GM21717 (cell line): ENCODE results near the gene FCN2.

Experiments used
- ATAC-seq: cut with Tn5 transposase; IDR thresholded peaks from one replicate; pipeline ENCODE4 v1.9.1; 2021; ENCODE audit warnings: mild to moderate bottlenecking, moderate library complexity; ENCODE audit not compliant: unreplicated experiment

The FCN2 gene

GRCh38 chr9:134880484-134881312, at the start of gene FCN2:
Gene FCN2 (plus strand): TSS chr9:134880810. CDS start chr9:134880822, 12 bp downstream.
- ATAC-seq: no peak

- ATAC-seq: no peak
These were observed 49.5 kb upstream of the FCN2 start for GRCh38 chr9:134830926-134831720.

DNA sequence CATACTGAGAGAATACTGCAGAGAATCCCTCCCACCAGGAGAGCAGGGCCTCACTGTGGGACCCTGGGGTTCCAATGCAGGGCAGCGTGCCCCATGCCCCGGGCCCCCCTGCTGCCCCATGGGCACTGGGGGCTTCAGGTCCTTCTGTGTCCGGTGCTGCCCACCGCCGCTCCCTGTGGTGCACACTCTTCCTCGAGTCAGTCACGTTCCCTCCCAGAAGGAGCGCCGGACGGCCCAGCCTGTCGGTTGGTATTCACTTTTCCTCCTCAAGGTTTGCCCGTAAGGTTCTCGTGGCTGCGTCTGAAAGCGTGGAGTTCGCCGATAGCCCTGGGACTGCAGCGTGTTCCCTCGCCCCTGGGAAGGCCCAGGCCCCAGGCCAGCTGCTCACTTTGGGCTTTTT, 48.1 kb upstream of the FCN2 start:
- no peak for ATAC-seq

- no peak for ATAC-seq
These were observed 47.2 kb upstream of the FCN2 start for GRCh38 chr9:134833294-134833880.

DNA sequence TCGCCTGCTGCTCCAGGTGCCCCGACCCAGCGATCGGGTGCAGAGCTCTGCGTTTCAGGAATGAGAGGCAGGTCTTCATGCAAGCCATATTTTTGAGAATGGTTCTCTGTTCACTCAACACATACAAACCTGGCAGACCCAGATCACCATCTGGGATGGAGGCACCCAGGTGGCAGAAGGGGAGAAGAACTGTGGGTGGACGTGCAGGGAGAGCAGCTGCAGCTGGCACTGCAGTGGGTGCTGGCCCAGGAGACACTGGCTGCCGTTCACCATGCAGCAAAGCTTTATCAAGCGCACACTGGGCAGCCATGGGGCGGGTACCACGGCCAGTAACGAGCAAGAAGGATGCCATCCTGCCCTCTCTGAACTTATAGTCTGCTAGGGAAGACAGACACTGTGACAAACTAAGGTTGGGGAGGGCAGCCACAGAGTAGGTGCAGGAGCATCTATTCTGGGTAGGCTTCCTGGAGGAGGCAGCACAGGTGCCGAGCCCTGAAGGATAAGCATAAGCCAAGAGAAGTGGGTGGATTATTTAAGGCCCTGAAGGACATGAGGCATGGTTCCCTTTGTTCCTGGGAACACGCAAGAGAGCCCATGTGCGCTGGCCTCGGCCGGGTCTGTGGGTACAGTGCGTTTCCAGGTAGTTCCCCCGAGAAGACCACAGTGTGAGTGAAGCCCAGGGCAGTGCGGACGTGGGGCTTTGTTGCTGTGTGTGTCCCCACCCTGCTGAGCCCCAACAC, 46.2 kb upstream of the FCN2 start:
- no peak for ATAC-seq

DNA sequence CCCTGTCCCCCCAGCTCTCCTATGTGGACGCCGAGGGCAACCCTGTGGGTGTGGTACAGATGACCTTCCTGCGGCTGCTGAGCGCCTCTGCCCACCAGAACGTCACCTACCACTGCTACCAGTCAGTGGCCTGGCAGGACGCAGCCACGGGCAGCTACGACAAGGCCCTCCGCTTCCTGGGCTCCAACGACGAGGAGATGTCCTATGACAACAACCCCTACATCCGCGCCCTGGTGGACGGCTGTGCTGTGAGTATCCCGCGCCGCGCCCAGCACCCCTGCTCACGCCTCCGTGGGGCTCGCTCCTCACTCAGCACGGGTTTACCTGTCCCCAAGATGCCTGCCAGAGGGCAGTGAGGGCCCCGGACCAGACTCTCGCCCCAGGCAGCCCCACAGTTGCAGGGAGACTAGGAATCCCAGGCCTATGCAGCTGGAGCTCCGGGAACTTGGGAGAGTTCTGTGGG, 45.6 kb upstream of the FCN2 start:
- no peak for ATAC-seq

DNA sequence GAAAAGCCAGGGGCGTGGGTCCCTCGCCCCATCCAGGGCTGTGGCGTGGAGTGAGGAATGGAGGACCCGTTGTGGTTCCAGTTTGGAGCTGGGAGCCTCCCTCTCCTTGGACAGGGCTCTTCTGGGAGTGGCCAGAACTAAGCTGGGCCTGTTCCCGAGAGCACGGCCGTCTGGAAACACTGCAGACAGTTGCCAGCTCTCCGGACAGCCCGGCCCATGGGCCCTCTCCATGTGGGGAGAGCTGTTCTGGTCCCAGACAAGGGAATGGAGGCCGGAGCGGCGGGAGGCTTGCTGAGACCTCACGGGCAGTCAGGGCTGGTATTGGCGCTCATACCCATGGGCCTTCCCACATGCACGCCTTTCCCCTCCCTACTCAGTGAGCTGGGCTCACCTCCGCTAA, 45.2 kb upstream of the FCN2 start:
- ATAC-seq: no peak

GRCh38 chr9:134835987-134836386, 44.6 kb upstream of the FCN2 start:
- no peak for ATAC-seq

GRCh38 chr9:134836406-134836970, 44.1 kb upstream of the FCN2 start:
- no peak for ATAC-seq

DNA sequence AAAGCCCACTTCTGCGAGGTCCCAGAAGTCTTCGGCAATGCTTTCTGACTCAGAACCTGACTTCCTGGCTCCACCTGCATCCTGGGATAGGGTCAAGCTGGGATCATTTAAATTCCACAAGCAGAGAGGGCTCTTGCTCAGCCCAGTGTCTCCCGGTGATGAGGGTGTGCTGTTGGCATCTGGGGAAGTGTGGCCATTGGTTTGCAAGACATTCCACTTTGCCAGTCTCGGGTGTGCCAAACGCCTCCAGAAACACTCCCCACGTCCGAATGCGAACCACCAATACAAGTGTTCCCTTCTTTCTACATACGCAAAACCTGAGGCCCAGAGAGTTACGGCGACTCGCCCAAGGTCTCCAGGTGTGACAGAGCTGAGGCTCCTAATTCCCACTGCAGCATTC, 43.1 kb upstream of the FCN2 start:
- no peak for ATAC-seq

GRCh38 chr9:134838651-134839454, 41.8 kb upstream of the FCN2 start:
- ATAC-seq: no peak

GRCh38 chr9:134839455-134840125, 41.0 kb upstream of the FCN2 start:
- no peak for ATAC-seq

GRCh38 chr9:134840511-134840910, 40.1 kb upstream of the FCN2 start:
- ATAC-seq: no peak

DNA sequence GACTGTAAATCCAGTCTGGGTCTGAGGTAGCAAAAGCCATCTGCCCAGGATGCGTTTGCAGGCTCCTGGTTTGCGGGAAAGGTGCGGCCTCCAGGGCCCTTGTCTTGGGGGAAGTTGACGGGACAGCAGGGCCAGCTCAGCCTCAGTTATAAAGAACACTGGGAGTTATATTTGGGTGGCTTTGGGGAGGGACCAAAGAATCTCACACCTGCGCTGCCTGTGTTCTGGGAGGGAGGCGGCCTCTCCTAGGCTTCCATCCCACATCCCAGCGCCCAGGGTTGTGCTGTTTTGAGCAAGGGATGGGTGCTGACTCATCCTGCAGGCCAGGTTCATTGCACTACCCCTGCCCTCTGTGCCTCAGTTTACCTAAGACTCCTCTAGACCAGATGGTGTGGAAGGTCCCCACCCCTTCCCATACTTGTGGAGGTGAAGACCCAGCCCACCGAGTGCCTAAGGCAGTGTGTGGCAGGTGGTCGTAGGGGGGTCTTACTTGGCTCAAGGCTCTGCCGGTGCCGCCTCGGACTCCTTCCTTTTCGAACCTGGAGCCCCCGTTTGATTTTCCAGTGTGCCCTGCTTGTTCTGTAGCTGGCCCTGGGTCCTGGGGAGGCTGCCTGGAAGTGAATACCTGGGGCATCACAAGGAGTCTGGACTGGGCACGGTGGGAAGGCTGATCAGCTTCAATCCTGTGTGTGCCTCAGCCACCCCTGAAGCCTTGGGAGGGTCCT, 39.3 kb upstream of the FCN2 start:
- no peak for ATAC-seq

- no peak for ATAC-seq
These were observed 38.3 kb upstream of the FCN2 start for GRCh38 chr9:134842321-134842720.

GRCh38 chr9:134843740-134844139, 36.9 kb upstream of the FCN2 start:
- no peak for ATAC-seq

GRCh38 chr9:134844821-134845220, 35.8 kb upstream of the FCN2 start:
- ATAC-seq: no peak

GRCh38 chr9:134846187-134846586, 34.4 kb upstream of the FCN2 start:
- ATAC-seq: no peak

- ATAC-seq: no peak
These were observed 33.9 kb upstream of the FCN2 start for GRCh38 chr9:134846699-134847098.
